GM19324 (cell line): ENCODE measurements around the gene TMEM72.
"Not testable (repeated sequence)": the region's sequence is repeated elsewhere in the genome, so short reads cannot be mapped to it uniquely, and the experiment has no call there.

Experiments used
- ATAC-seq: cut with Tn5 transposase; IDR thresholded peaks from one replicate; pipeline ENCODE4 v1.9.1; 2021; ENCODE audit warnings: mild to moderate bottlenecking, moderate library complexity; ENCODE audit not compliant: unreplicated experiment, low FRiP score

The TMEM72 gene

DNA sequence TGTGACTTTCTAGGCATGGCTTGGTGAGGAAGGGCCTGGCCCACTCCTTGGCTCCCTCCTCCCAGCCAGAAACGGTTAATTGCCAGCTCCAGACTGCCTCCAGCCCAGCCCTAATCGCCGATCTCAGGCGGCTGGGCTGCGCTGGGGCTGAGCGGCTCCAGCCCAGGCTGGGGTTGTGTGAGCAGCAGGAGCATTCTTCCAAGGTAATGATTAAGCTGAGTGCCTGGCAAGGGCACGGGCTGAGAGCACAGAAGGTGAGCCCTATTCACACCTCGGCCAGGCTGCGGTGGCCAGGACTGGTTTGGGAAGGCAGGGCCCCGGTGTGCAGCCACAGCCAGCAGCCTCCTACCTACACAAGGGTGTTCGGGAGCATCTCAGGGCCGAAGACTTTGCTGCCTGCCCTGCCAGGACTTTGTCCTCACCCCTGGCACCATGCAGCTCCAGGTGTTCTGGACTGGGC is at the start of gene TMEM72:
TMEM72 (plus strand) TSS at position 257 of the 460 bp plus-strand sequence; CDS start at position 433, 176 bp downstream.
- ATAC-seq = no peak

DNA sequence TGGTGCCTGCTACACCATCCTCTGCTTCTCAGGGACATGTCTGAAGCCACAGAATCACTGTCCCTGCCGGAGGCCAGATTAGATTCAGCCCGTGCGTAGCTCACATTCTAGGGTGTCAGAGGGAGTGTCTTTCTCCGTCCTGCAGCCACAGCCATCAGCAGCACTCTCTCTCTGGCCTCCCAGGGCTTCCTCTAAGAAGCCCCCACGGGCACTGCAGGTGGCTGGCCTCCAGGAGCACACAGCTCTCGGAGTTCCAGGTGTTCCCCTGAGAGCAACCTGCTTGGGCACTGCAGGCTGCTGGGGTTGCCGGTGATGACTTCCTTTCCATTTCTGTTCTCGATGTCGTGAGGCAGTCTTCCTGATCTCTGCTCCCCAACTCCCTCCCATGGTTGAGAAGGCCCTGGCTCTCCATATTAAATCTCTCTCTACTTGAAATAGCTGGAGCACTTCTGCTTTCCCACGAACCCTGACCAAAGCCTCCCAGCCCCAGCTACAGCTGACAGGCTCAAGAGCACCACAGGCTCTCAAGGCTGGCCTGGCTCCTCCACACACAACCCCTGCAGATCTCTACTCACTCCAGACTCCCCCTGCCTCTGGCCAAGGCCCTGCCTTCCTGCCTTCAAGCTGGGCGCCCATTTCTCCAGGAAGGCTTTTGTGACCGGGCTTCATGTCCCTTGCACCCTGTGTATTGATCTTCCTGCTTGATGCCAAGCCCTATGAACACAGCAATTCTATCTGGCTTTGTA is 49.0 kb upstream of the TMEM72 start:
- ATAC-seq = no peak

DNA sequence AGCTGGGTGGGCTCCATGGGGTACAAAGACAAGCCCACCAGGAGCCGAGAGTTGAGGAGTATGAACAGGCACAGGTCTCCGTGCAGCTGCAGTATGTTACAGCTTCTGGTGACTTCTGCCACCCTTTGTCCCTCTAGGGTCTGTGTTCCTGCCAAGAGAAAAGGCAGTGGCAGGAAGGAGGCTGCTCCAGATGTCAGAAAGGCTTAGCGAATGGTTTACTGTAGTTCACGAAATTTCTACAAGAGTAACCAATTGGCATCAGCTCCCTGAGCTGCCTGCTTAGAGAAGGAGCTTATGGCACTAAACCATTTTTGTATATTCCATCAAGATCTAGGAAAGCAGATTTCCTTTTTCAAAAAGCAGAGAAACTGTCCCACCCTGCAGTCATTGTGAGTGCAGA is 48.2 kb upstream of the TMEM72 start:
- ATAC-seq = no peak

DNA sequence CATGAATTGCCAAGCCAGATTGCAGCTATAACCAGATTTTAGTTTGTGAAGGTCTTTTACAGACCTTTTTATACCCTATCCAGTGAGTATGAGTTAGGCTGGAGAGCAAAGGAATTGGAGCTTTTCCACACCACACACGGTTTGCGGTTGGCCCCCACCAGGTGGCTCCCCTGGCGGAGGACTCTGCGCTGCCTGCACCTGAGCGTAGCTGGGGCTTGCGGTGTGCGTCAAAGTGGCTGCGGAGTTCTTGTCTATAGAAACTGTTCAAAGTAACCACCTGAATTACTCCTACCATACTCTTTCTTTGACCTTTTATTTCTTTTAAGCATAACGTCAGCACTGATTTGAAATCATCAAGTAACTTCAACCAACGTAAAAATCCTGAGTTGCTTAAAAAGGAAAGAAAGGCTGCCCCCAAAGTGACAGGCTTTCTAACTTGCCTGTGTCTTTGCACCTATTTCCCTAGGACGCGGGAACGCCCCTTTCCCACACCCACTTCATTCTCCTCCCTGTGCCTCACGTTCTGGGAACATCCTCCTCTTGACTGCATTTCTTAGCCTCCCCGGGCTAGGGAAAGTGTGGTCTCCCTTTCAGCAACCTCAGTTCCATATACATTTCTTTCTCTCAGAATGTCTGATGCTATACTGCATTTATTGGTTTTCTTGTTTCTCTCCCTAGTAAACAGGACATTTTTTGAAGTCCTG is 47.6 kb upstream of the TMEM72 start:
- ATAC-seq = no peak

DNA sequence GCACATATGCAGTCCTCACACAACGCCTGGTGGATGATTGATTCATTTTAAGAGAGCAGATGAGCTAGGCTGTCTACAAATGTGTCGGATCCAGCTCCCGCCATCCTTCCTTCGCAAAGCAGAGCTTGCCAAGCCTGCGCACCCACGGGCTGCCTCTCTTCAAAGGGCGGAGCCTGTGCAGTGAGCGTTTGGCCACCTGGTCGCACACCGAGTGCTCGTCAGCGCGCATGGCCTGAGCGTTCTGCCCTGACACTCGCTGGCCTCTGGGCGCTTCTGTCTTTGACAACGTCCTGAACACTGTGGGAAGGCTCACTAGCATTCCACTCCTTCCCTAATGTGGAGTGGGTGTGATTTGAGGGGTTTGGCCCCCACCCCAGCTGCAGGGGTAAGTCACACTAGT is 47.1 kb upstream of the TMEM72 start:
- peak; percentile 35 for ATAC-seq

DNA sequence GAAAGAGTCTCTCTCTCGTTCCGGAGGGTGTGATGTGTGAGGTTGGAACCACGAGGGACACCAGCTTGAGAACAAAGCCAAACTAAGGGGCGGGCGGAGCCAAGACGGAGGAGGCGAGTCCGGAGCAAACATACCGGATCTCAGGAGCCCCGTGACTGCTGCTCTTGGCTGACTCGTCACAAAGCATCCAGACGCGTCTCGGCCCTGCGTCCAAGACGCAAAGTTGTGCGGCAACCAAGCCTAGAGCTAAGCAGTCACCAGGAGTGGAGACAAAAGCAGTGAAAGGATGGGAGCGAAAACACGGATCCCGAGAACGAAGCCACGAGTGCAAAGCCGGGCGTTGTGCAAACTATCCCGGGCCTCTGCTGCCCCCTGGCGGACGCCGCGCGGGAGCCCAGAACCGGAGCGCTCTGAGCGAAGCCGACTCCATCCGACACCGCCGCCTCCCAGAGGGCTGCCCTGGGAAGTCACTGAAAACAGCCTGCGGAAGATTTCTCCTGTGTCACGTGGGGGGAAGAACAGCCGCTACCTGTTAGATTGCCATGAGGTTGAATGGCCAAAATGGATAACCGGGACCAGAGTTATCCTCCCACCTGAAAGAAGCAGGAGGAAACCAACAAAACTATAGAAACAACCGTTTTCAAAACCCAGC is 46.4 kb upstream of the TMEM72 start:
- ATAC-seq = peak; percentile 85

DNA sequence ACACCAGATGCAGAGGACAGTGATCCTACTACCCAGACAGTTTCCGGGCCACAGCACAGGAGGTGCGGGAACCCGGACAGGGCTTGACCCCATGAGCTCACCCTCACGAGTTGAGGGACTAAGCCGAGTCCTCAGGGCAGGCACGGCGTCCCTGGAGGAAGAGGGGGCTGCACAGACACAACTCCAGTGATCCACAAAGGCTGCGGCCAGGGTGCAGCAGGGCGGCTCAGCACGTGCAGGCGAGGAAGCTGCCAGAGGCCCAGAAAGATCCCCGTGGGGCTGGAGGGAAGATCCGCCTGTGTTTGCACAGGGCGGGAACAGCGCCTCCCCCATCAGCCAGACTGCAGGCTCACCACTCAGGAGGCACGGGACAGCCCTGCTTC is 45.9 kb upstream of the TMEM72 start:
- no peak for ATAC-seq

DNA sequence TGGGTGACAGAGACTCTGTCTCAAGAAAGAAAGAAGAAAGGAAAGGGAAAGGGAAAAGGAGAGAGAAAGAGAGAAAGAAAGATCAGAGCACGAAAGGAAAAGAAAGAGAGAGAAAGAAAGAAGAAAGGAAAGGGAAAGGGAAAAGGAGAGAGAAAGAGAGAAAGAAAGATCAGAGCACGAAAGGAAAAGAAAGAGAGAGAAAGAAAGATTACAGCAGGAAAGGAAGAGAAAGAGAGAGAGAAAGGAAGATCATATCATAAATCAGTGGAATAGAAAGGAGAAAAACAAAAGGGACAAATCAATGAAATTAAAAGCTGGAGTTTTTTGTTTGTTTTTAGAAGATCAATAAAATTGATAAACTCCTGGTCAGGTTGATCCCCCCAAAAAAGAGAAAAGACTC is 44.8 kb upstream of the TMEM72 start:
- not testable (repeated sequence) for ATAC-seq

DNA sequence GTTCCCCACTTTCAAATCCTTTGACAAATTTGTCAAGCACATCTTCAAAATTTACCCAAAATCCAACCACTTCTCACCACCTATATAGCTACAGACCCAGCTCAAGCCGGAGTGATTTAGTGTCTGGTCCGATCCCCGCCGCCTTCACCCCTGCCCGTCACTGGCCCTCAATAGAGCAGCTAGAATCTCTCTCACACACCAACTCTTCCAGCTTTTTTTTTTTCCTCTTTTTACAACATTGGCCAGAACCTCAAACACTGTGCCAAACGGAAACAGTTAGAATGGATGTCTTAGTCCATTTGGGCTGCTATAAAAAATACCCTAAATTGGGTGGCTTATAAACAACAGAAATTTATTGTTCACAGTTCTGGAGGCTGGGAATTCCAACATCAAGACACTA is 41.1 kb upstream of the TMEM72 start:
- no peak for ATAC-seq

DNA sequence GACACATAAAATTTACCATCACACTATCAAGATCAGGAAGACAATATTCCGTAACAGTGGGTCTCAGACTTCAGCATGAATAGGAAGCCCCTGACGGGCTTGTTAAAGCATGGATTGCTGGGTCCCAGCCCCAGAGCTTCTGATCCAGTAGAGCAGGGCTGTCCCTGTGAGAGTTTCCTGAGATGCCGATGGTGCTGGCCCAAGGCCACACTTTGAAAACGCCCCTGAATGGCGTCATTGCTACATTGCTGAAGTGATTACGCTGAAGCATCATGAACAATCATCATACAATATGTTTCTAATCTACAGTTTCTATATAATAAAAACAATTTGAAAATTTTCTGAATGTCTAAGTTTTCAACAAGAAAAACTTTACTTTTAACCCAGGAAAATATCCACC is 38.0 kb upstream of the TMEM72 start:
- no peak for ATAC-seq

DNA sequence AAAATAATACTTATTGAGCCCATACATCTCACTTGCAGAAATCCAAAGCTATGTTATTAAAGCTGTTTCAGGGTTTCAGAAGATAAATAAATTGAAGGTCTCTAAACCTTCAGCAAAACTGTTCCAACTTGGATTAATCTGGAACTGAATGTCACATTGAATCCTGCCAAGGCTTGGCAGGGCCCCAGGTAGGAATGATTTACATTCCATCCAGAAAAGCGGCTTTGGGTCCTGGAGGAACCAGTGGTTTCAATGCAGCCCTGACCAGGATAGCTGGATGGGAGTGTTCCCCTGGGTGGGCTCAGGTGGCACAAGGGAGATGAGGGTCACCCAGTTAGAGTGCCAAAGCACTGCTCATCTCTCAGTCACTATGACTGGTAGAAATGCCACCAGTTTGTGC is 37.0 kb upstream of the TMEM72 start:
- ATAC-seq = no peak

DNA sequence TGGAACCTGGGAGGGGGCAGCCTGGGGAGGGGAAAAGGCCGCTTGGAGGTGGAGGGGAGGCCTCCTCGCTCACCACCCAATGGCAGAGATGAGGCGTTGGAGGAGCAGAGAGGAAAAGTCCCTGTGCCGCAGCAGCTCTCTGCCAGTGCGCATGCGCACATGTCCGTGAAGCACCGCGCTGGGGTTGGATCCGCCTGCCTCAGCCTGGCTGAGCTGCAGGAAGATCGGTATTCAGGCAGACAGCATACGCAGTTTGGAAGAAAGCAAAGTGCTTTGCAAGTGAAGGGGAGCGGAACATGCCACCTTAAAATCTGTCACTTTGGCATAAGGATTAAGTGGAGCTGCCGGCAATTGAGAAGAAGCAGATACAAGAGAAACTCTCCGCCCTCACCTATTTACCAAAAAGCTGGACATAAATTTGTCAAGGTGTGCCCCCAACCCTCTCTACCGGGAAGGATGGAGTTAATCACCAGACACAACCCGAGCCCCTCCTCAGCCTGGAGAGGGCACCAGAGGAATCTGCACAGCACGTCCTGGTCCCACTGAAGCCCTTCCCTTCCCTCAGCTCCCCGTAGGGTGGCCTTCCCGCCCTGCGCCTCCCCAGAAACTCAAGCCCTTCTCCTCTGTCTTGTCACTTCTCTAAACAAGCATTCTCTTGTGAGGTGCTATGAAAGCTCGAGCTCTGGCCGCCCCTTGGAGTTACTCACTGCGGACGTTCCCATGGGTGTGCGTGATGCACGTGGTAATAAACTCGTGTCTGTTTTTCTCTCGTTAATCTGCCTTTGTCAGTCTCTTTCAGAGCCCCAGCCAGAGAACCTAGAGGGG is 32.2 kb upstream of the TMEM72 start:
- no peak for ATAC-seq

DNA sequence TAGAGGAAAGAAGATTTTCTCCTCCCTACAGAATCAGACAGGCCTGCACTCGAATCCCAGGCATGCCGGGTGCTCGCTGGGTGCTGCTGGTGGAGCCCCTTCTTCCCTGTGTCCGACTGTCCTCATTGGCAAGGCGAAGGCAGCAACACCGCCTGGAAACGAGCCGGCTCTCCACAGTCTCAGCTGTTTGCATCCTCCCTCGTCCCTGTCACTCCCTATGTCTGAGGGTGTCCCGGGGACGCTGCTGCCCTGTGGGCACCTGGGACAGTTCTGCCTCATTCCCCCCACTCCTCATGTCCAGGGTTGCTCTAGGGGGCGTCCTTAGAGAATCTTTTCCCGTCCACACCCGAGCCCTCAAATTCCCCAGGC is 31.6 kb upstream of the TMEM72 start:
- no peak for ATAC-seq

DNA sequence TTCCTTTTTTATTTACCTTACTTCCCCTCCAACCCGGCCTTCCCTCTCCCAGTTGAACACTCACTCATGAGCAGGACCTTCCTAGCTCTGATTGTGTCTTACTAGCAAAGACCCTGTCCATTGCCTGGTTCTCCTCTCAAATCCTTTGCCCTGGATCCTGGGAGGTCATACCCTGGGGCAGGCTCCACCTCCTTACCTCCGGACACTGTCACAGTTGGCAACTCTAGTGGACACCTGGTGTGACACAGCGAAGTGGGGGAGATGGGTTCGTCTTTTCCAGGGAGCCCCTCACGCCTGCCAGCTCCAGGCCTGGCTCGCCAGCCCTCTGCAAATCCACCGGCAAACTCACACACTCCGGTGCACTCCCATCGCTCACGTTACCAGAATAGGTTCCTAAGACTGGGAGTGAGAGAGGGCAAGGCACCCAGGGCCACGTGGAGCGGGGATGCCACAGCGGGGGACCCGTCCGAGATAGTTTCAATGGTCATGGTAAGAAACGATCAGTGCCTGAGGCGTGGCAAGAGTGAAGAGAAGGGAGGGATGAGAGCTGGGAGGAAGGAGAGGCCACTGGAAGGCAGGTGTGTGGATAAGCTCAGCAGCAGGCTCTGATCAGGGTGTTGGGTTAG is 30.9 kb upstream of the TMEM72 start:
- no peak for ATAC-seq

DNA sequence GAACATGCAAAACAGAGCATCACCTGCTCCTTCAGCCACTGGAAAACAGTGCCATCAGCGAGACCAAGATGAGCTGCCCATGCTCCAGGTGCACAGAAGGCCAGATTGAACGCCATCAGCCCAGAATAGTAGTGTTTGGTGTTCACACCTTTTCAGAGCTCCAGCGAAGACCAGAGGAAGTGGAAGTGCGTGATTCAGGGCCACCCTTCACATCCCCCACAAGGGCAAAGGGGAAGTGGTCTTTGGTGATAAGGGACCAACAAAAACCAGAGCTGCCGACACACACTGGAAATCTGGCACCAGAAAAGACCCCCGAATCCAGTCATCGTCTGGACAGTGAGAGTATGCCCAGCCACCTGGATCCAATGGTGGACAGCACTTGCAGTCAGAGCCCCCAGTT is 29.5 kb upstream of the TMEM72 start:
- ATAC-seq = no peak

DNA sequence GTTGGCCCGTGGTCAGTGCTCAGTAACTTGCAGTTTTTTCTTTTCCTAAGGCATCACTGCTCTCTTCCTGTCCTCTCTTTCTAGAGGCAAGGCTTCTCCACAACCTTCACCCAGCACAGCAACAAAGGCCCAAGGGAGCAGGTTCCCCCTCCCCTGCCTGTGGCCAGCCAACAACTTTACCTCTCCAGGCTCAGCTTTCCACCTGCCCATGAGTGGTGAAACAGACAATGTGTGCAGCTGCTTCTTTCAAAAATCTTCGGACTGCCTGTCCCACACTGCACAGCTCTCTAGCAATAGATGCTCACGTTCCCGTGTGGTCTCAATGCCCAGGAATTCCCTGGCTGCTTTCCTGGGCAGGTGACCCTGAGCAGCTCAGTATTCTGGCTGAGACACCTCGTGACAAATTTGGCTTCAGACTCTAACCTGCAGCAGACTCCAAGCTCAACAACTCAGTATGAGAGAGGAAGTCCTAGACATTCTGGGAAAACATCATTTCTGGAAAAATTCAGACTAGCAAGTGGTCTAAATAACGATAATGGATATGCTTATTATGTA is 28.9 kb upstream of the TMEM72 start:
- ATAC-seq = no peak

DNA sequence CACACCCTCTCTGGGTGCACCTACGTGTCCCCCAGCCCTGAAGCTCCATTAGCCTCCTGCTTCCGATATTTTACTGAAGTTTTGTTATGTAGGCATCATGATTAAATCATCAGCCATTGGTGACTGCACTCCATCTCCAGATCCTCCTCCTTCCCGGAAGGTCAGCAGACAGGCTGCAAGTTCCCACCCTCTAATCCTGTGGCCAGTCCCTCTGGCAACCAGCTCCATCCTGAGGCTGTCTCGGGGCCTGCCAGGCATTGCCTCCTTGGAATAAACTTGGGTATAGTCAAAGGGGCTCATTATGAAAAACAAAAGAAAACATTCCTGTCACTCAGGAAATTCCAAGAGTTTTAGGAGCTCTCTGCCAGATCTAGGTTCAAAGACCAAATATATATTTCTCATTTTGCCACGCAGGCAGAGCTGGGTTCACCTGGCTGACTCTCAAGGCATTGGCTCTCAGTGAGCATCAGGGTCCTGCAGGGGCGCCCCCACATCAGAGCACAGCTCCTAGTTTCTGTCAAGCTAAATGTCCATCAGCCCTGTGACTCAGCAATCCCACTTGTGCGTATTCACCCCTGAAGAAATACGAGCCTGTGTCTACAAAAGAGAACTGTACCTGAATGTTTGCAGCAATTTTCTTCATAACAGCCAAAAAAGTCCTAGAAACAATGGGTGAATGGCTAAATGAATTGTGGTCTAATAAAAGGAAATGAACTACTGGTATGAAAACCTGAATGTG is 27.4 kb upstream of the TMEM72 start:
- no peak for ATAC-seq

DNA sequence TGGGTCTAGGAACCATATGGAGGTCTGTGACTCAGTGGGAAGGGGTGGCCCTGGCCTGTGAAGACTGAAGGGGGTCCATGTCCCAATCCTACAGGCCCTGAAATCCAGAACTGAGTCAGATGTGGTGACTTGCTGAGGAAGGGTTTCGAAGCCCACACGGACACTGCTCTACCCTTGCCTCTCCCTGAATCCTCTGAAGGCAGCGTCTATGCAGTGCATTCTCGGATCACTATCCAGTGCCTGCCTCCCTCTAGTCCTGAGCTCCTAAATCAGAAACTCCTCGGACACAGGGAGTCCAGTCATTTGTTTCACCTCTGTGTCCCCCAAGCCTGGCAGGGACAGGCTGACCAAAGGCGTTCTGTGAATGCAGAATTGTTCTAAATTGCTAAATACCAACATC is 25.4 kb upstream of the TMEM72 start:
- ATAC-seq = no peak

DNA sequence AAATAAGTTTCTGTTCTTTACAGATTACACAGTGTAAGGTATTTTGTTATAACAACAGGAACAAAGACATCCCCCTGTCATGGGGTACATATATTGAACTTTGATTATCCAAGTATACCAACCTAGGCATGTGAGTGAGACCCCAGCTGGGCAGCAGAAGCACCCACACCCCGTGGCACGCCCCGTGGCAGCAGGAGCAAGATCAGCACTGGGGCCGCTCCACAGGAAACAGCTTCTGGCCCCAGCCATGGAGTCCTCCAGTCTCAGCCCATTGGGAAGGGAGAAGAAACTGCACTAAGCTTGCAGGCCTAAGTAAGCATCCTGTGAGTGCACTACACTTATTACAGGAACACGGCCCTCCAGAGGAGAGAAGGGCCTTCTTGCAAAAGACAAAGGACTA is 24.2 kb upstream of the TMEM72 start:
- no peak for ATAC-seq
